ENCODE results near the gene CPED1.

DNA sequence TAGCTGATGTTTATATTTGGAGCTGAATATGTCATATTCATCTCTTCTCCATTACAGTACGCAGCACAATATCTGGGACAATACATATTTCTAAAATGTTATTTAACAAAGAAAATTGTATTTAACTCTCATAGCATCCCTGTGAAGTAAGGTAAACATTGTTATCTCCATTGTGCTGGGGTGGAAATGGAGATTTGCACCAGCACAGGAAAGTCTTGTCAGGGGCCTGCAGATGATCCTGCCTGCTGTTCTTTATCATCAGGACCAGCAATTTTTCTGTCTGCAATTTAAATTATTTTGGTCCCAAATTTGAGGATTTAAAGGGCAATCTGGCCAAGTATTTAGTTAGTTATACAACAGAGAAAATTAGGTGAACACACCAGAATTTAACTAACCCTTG is 144.4 kb downstream of the CPED1 start:
- TF ChIP-seq RARB (CRISPR knock-in tag; IDR thresholded peaks at IDR 0.05) (no peak), ZC3H10 (CRISPR knock-in tag; IDR thresholded peaks at IDR 0.05) (no peak), CSDC2 (CRISPR knock-in tag; IDR thresholded peaks at IDR 0.05) (no peak), GLIS3 (CRISPR knock-in tag; IDR thresholded peaks at IDR 0.05) (no peak), ZFP30 (CRISPR knock-in tag; IDR thresholded peaks at IDR 0.05) (no peak), TCF4 (CRISPR knock-in tag; IDR thresholded peaks at IDR 0.05; ENCODE audit: borderline replicate concordance) (no peak), ZFP3 (CRISPR knock-in tag; IDR thresholded peaks at IDR 0.05) (no peak)
- TF ChIP-seq, protein P1, sequence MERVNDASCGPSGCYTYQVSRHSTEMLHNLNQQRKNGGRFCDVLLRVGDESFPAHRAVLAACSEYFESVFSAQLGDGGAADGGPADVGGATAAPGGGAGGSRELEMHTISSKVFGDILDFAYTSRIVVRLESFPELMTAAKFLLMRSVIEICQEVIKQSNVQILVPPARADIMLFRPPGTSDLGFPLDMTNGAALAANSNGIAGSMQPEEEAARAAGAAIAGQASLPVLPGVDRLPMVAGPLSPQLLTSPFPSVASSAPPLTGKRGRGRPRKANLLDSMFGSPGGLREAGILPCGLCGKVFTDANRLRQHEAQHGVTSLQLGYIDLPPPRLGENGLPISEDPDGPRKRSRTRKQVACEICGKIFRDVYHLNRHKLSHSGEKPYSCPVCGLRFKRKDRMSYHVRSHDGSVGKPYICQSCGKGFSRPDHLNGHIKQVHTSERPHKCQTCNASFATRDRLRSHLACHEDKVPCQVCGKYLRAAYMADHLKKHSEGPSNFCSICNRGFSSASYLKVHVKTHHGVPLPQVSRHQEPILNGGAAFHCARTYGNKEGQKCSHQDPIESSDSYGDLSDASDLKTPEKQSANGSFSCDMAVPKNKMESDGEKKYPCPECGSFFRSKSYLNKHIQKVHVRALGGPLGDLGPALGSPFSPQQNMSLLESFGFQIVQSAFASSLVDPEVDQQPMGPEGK (CRISPR knock-in tag; IDR thresholded peaks at IDR 0.05; ENCODE audit: borderline replicate concordance) = no peak

Measured in SK-N-SH treated with all-trans-retinoic acid at 6 μM for 48 hours (cell line).